ENCODE results near the gene NDST4.

The NDST4 gene

GRCh38 chr4:115113506-115114106 lies at the start of gene NDST4:
TSS of gene NDST4 (minus strand) at chr4:115113620. CDS start at chr4:115077036, 36,584 bp downstream.
- peaks cover 5% of the 10 kb centered on the region; the same call in 1 of the 2 replicates for H3K4me1 ChIP-seq (ENCODE audit: control insufficient read depth, insufficient read depth, low read length)
- H3K36me3 ChIP-seq (ENCODE audit: control insufficient read depth, insufficient read depth, low read length) = no peaks in the 10 kb centered on the region
- H3K27me3 ChIP-seq (ENCODE audit: control insufficient read depth, insufficient read depth, low read length) = no peaks in the 10 kb centered on the region
- H3K27ac ChIP-seq (ENCODE audit: low read depth, low read length) = no peak within 1 kb of the TSS
- no peaks in the 10 kb centered on the region for H3K9me3 ChIP-seq (ENCODE audit: control insufficient read depth, insufficient read depth, low read depth, low read length)
- no peak within 1 kb of the TSS for H3K4me3 ChIP-seq (ENCODE audit: low read depth, low read length)
- no peak within 1 kb of the TSS for H3K9ac ChIP-seq (ENCODE audit: low read length)

GRCh38 chr4:115159141-115159540 lies 45.7 kb upstream of the NDST4 start:
- Histone ChIP-seq H3K4me1 (ENCODE audit: control insufficient read depth, insufficient read depth, low read length) (no peaks in the 10 kb centered on the region), H3K27me3 (ENCODE audit: control insufficient read depth, insufficient read depth, low read length) (no peaks in the 10 kb centered on the region), H3K9ac (ENCODE audit: low read length) (no peak overlapping the region), H3K4me3 (ENCODE audit: low read depth, low read length) (no peak overlapping the region), H3K9me3 (ENCODE audit: control insufficient read depth, insufficient read depth, low read depth, low read length) (no peaks in the 10 kb centered on the region), H3K27ac (ENCODE audit: low read depth, low read length) (no peak overlapping the region), H3K36me3 (ENCODE audit: control insufficient read depth, insufficient read depth, low read length) (no peaks in the 10 kb centered on the region)

GRCh38 chr4:115158296-115158695 lies 44.9 kb upstream of the NDST4 start:
- no peak overlapping the region for H3K27ac ChIP-seq (ENCODE audit: low read depth, low read length)
- H3K9me3 ChIP-seq (ENCODE audit: control insufficient read depth, insufficient read depth, low read depth, low read length) = no peaks in the 10 kb centered on the region
- H3K4me1 ChIP-seq (ENCODE audit: control insufficient read depth, insufficient read depth, low read length) = no peaks in the 10 kb centered on the region
- H3K36me3 ChIP-seq (ENCODE audit: control insufficient read depth, insufficient read depth, low read length) = no peaks in the 10 kb centered on the region
- H3K9ac ChIP-seq (ENCODE audit: low read length) = no peak overlapping the region
- H3K27me3 ChIP-seq (ENCODE audit: control insufficient read depth, insufficient read depth, low read length) = no peaks in the 10 kb centered on the region
- H3K4me3 ChIP-seq (ENCODE audit: low read depth, low read length) = no peak overlapping the region

GRCh38 chr4:115154826-115155225 lies 41.4 kb upstream of the NDST4 start:
- Histone ChIP-seq H3K9ac (ENCODE audit: low read length) (no peak overlapping the region), H3K36me3 (ENCODE audit: control insufficient read depth, insufficient read depth, low read length) (no peaks in the 10 kb centered on the region), H3K9me3 (ENCODE audit: control insufficient read depth, insufficient read depth, low read depth, low read length) (no peaks in the 10 kb centered on the region), H3K4me3 (ENCODE audit: low read depth, low read length) (no peak overlapping the region), H3K27me3 (ENCODE audit: control insufficient read depth, insufficient read depth, low read length) (no peaks in the 10 kb centered on the region), H3K27ac (ENCODE audit: low read depth, low read length) (no peak overlapping the region), H3K4me1 (ENCODE audit: control insufficient read depth, insufficient read depth, low read length) (no peaks in the 10 kb centered on the region)

GRCh38 chr4:115152965-115153364 lies 39.5 kb upstream of the NDST4 start:
- Histone ChIP-seq H3K27ac (ENCODE audit: low read depth, low read length) (no peak overlapping the region), H3K9ac (ENCODE audit: low read length) (no peak overlapping the region), H3K9me3 (ENCODE audit: control insufficient read depth, insufficient read depth, low read depth, low read length) (no peaks in the 10 kb centered on the region), H3K4me3 (ENCODE audit: low read depth, low read length) (no peak overlapping the region), H3K36me3 (ENCODE audit: control insufficient read depth, insufficient read depth, low read length) (no peaks in the 10 kb centered on the region), H3K27me3 (ENCODE audit: control insufficient read depth, insufficient read depth, low read length) (no peaks in the 10 kb centered on the region), H3K4me1 (ENCODE audit: control insufficient read depth, insufficient read depth, low read length) (no peaks in the 10 kb centered on the region)

GRCh38 chr4:115152081-115152480 lies 38.7 kb upstream of the NDST4 start:
- Histone ChIP-seq H3K36me3 (ENCODE audit: control insufficient read depth, insufficient read depth, low read length) (no peaks in the 10 kb centered on the region), H3K9ac (ENCODE audit: low read length) (no peak overlapping the region), H3K4me1 (ENCODE audit: control insufficient read depth, insufficient read depth, low read length) (no peaks in the 10 kb centered on the region), H3K4me3 (ENCODE audit: low read depth, low read length) (no peak overlapping the region), H3K27ac (ENCODE audit: low read depth, low read length) (no peak overlapping the region), H3K27me3 (ENCODE audit: control insufficient read depth, insufficient read depth, low read length) (no peaks in the 10 kb centered on the region), H3K9me3 (ENCODE audit: control insufficient read depth, insufficient read depth, low read depth, low read length) (no peaks in the 10 kb centered on the region)

GRCh38 chr4:115149106-115149505 lies 35.7 kb upstream of the NDST4 start:
- Histone ChIP-seq H3K27ac (ENCODE audit: low read depth, low read length) (no peak overlapping the region), H3K9me3 (ENCODE audit: control insufficient read depth, insufficient read depth, low read depth, low read length) (no peaks in the 10 kb centered on the region), H3K9ac (ENCODE audit: low read length) (no peak overlapping the region), H3K36me3 (ENCODE audit: control insufficient read depth, insufficient read depth, low read length) (no peaks in the 10 kb centered on the region), H3K4me3 (ENCODE audit: low read depth, low read length) (no peak overlapping the region), H3K27me3 (ENCODE audit: control insufficient read depth, insufficient read depth, low read length) (no peaks in the 10 kb centered on the region), H3K4me1 (ENCODE audit: control insufficient read depth, insufficient read depth, low read length) (no peaks in the 10 kb centered on the region)

- no peak overlapping the region for H3K27ac ChIP-seq (ENCODE audit: low read depth, low read length)
- no peak overlapping the region for H3K9ac ChIP-seq (ENCODE audit: low read length)
- H3K4me1 ChIP-seq (ENCODE audit: control insufficient read depth, insufficient read depth, low read length) = no peaks in the 10 kb centered on the region
- no peaks in the 10 kb centered on the region for H3K9me3 ChIP-seq (ENCODE audit: control insufficient read depth, insufficient read depth, low read depth, low read length)
- no peaks in the 10 kb centered on the region for H3K27me3 ChIP-seq (ENCODE audit: control insufficient read depth, insufficient read depth, low read length)
- no peak overlapping the region for H3K4me3 ChIP-seq (ENCODE audit: low read depth, low read length)
- no peaks in the 10 kb centered on the region for H3K36me3 ChIP-seq (ENCODE audit: control insufficient read depth, insufficient read depth, low read length)
Measured at GRCh38 chr4:115145393-115146160, 32.2 kb upstream of the NDST4 start.

GRCh38 chr4:115128037-115128436 lies 14.6 kb upstream of the NDST4 start:
- Histone ChIP-seq H3K9me3 (ENCODE audit: control insufficient read depth, insufficient read depth, low read depth, low read length) (no peaks in the 10 kb centered on the region), H3K4me3 (ENCODE audit: low read depth, low read length) (no peak overlapping the region), H3K27me3 (ENCODE audit: control insufficient read depth, insufficient read depth, low read length) (no peaks in the 10 kb centered on the region), H3K4me1 (ENCODE audit: control insufficient read depth, insufficient read depth, low read length) (no peaks in the 10 kb centered on the region), H3K36me3 (ENCODE audit: control insufficient read depth, insufficient read depth, low read length) (no peaks in the 10 kb centered on the region), H3K9ac (ENCODE audit: low read length) (no peak overlapping the region), H3K27ac (ENCODE audit: low read depth, low read length) (no peak overlapping the region)

GRCh38 chr4:115126491-115126890 lies 13.1 kb upstream of the NDST4 start:
- Histone ChIP-seq H3K36me3 (ENCODE audit: control insufficient read depth, insufficient read depth, low read length) (no peaks in the 10 kb centered on the region), H3K27me3 (ENCODE audit: control insufficient read depth, insufficient read depth, low read length) (no peaks in the 10 kb centered on the region), H3K4me3 (ENCODE audit: low read depth, low read length) (no peak overlapping the region), H3K27ac (ENCODE audit: low read depth, low read length) (no peak overlapping the region), H3K9me3 (ENCODE audit: control insufficient read depth, insufficient read depth, low read depth, low read length) (no peaks in the 10 kb centered on the region), H3K4me1 (ENCODE audit: control insufficient read depth, insufficient read depth, low read length) (no peaks in the 10 kb centered on the region), H3K9ac (ENCODE audit: low read length) (no peak overlapping the region)

- peaks cover 5% of the 10 kb centered on the region; the same call in 1 of the 2 replicates for H3K4me1 ChIP-seq (ENCODE audit: control insufficient read depth, insufficient read depth, low read length)
- H3K9me3 ChIP-seq (ENCODE audit: control insufficient read depth, insufficient read depth, low read depth, low read length) = no peaks in the 10 kb centered on the region
- H3K27me3 ChIP-seq (ENCODE audit: control insufficient read depth, insufficient read depth, low read length) = no peaks in the 10 kb centered on the region
- no peak overlapping the region for H3K27ac ChIP-seq (ENCODE audit: low read depth, low read length)
- H3K36me3 ChIP-seq (ENCODE audit: control insufficient read depth, insufficient read depth, low read length) = no peaks in the 10 kb centered on the region
- H3K4me3 ChIP-seq (ENCODE audit: low read depth, low read length) = no peak overlapping the region
- H3K9ac ChIP-seq (ENCODE audit: low read length) = no peak overlapping the region
Measured at GRCh38 chr4:115121351-115122043, 8.1 kb upstream of the NDST4 start.
